GM19043 (cell line): Measurements from ENCODE around the gene SIGLEC10.
"Not testable (repeated sequence)": the region's sequence is repeated elsewhere in the genome, so short reads cannot be mapped to it uniquely, and the experiment has no call there.

Experiments used
- ATAC-seq: cut with Tn5 transposase; IDR thresholded peaks from one replicate; pipeline ENCODE4 v1.9.1; 2021; ENCODE audit warnings: low read depth; ENCODE audit not compliant: unreplicated experiment

Gene SIGLEC10

GRCh38 chr19:51440846-51441409, 23.5 kb upstream of the SIGLEC10 start:
- no peak for ATAC-seq

DNA sequence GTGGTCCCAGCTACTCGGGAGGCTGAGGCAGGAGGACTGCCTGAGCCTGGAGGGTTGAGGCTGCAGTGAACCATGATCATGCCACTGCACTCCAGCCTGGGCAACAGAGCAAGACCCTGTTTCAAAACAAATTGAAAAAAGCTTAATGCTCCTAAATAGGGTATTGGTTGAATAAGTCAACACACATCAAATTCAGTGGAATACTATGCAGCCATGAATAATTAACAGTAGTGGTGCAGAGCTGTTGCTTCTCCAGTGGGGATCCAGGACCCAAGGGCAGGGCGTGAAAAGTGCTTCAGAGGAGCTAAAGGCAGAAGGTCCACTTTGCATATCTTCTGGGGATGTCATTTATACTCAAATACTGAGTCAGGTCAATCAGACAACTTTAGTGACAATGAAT, 22.6 kb upstream of the SIGLEC10 start:
- ATAC-seq: no peak

- no peak for ATAC-seq
Measured at GRCh38 chr19:51439021-51439465, 21.6 kb upstream of the SIGLEC10 start.

GRCh38 chr19:51434456-51434855, 17.0 kb upstream of the SIGLEC10 start:
- no peak for ATAC-seq

- ATAC-seq: no peak
Measured at GRCh38 chr19:51433043-51433442, 15.6 kb upstream of the SIGLEC10 start.

GRCh38 chr19:51431124-51431523, 13.7 kb upstream of the SIGLEC10 start:
- ATAC-seq: no peak

DNA sequence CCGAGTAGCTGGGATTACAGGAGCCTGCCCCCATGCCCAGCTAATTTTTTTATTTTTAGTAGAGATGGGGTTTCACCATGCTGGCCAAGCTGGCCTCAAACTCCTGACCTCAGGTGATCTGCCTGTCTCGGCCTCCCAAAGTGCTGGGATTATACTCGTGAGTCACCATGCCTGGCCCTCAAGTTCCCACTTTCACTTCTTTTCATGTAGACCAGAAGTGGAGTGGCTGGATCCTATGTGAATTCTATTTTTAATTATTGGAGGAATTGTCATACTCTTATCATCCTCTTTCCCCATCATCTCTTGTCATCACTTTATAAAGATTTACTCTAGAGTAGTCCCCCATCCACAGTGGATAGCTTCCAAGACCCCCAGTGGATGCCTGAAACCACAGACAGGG, 12.8 kb upstream of the SIGLEC10 start:
- ATAC-seq: no peak

GRCh38 chr19:51427201-51427600, 9.8 kb upstream of the SIGLEC10 start:
- ATAC-seq: no peak

DNA sequence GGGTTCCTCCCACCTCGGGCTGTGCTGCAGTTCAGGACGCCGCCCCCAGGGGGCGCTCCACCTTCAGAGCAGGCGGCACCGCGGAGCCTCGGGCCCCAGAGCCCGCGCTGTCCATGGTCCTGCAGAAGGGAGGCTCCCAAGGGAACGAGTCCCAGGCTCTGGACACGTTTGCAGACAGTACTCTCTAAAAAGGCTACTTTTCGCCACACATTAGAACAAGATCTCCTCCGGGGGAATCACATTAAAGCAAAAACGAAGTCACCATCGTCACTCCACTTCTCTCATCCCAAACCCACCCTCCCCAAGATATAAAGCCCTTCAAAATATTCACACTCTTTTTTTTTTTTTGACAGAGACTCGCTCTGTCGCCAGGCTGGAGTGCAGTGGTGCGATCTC, 4.6 kb upstream of the SIGLEC10 start:
- no peak for ATAC-seq

DNA sequence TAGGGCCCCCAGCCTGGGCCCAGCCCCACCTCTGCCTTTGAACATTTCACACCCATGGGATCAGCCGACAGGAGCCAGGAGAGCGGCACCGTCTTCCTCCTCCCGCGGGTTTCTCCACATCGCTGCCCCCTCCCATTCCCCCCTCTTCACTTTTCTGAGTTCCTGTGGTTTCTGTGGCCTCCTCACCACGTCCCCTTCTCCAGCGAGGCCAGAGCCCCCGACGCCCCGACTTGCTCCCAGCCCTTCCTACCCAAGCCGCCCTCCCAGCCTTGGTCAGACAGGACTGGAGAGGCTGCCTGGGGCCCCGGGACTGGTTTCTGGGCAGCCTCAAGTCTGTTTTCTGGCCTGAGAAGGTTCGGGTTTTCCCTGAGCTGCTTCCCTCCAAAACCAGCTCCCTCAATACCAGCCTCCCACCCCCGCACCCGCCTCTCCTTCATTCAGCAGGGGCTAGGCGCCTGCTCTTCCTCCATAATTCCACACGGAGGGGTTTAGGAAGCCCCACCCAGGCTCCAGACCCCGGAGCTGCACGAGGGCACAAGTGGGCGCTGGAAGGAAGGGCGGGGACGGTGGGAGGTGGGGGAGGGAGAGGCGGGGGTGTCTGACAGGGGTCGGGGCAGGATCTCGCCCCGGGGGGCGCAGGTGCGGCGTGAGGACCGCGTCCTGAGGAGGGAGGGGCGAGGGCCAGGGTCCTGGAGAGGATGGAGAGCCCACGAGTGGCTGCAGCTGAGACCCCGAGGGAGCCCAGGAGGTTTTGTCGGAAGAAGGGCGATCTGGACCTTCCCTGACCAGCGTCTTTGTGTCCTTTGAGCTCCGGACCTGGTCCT, 4.0 kb upstream of the SIGLEC10 start:
- no peak for ATAC-seq

DNA sequence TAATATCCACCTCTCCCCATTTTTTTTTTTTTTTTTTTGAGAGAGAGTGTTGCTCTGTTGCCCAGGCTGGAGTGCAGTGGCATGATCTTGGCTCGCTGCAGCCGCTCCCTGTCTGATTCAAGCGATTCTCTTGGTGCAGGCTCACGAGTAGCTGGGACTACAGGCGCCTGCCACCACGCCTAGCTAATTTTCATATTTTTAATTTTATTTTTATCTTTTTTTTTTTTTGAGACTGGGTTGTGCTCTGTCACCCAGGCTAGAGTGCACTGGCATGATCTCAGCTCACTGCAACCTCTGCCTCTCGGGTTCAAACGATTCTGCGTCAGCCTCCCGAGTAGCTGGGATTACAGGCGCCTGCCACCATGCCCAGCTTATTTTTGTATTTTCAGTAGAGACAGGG, 3.1 kb upstream of the SIGLEC10 start:
- ATAC-seq: not testable (repeated sequence)

DNA sequence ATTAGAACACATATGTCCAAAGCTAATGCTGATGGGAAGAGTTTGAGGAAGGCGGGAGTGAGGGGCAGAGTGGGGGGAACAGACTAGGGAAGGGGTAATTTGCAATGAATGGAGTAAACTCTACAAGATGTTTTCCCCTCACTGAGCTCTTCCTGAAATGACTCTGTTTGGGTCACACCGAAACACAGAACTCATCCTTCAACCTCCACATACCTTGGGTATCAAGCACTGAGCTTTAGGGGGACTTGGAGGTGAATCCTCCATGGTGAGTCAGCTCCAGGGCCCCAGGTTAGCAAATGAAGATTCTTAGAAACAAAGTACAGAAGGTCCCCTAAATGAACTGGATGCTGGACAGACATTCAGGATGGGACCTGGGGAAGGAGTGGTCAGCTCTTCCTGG, 1.3 kb upstream of the SIGLEC10 start:
- ATAC-seq: no peak

- ATAC-seq: no peak
Measured at GRCh38 chr19:51417810-51418157, 342 bp upstream of the SIGLEC10 start.

DNA sequence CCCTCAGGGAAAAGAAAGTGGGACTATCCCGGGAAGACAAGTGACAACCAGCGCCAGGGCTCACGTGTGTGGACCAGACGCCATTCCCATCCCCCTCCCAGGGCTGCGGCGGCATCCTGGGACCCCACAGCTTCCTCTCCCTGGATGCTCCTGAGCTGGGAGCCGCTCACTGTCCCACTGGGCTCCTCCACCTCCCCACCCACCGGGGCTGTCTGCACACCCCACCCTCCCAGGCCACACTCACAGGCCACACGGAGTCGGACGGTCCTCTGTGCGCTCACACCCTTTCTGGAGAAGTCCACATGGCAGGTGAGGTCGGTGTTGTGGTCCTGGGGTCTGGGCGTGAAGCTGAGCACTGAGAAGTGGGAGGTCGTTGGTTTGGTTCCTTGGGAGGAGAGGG, 1.0 kb downstream of the SIGLEC10 start:
- not testable (repeated sequence) for ATAC-seq

GRCh38 chr19:51415187-51415586, 2.3 kb downstream of the SIGLEC10 start:
- ATAC-seq: no peak

GRCh38 chr19:51410950-51411748, 6.3 kb downstream of the SIGLEC10 start:
- ATAC-seq: no peak

- no peak for ATAC-seq
Measured at GRCh38 chr19:51407511-51408131, 9.8 kb downstream of the SIGLEC10 start.

DNA sequence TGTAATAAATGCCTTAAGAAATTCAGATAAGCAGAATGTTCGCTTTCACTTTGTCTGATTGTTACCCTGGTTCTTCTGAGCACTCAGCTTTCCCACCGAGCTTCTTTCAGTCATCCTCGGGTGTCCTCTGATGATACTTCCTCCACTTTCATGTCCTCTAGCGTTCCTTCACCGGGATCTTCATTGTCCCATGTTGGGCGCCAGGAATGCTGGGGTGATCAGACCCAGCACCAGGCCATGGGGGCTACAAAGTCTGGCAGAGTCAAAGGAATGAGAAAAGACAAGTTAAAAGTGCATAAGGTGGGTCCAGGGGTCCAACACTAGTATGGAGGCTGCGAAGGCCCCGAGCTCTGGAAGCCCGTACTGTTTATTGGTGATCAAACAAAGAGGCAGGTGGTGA, 15.3 kb downstream of the SIGLEC10 start:
- ATAC-seq: no peak

GRCh38 chr19:51399936-51400335, 17.5 kb downstream of the SIGLEC10 start:
- not testable (repeated sequence) for ATAC-seq

DNA sequence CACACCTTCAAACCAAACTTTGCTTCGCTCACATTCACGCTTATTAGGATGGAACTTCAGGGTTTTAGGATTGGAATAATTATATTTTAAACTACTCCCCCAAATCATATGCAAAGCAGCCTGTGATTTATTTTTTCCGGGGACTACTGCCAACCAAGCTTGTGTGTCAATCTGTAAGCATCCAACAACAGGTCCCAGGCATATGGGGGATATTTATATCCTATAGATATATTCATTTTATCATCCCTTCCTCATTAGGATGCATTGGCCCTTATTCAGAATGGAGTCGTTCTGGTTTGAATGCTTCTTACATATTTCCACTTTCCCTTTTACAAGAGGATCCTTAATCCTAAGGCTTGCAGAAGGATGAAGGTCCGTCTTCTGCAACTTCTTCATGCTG, 18.2 kb downstream of the SIGLEC10 start:
- ATAC-seq: no peak

DNA sequence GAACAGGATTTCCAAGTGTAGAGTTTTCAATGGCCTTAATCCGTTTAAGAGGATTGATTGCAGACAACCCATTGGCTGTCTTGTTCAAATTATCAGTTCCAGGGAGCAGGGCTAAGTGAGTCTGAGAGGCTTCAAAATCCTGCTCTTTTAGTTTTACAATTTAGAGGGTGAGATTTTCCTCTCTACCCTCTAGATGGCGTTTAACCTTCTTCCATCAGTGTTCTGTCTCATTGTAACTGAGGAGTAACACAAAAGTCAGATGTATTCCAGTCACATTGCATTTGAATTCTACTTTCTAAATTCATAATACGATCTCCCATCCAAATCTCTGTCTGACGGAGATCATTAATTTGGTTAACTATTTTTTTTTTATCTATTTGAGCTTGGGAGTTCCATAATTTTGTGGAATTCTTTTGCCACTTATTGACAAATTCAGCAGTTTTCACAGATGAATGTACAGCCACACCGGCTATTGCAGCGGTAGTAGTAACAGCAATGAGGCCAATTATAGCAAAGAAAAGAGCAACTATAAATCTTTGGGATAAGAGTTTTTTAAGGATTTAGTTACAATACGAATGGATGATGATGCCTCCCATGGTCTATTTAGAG, 19.2 kb downstream of the SIGLEC10 start:
- no peak for ATAC-seq
